Trophoblast cell (in vitro differentiated cells and primary cell): ENCODE data around the gene GPALPP1.

Experiments
- DNase-seq, 2 donors: peaks; one replicate each; pipeline ENCODE4 v3.0.0-alpha.2; 2016
- H2AFZ ChIP-seq: 2 replicates; pipeline ENCODE4 v1.6.1; 2013; ENCODE audit warnings: low read length, moderate library complexity, mild to moderate bottlenecking; ENCODE audit not compliant: insufficient read depth, poor library complexity
- H2AK5ac ChIP-seq: 2 replicates; pipeline ENCODE4 v1.6.1; 2013; ENCODE audit warnings: mild to moderate bottlenecking, low read length
- H2BK120ac ChIP-seq: 2 replicates; pipeline ENCODE4 v1.6.1; 2013; ENCODE audit warnings: low read length, mild to moderate bottlenecking, moderate library complexity; ENCODE audit not compliant: insufficient read depth, poor library complexity
- H2BK12ac ChIP-seq: 2 replicates; pipeline ENCODE4 v1.6.1; 2013; ENCODE audit warnings: mild to moderate bottlenecking, low read length, moderate library complexity
- H2BK5ac ChIP-seq: 2 replicates; pipeline ENCODE4 v1.6.1; 2013; ENCODE audit warnings: low read length, low read depth, moderate library complexity, mild to moderate bottlenecking; ENCODE audit not compliant: poor library complexity
- H3K14ac ChIP-seq: 2 replicates; pipeline ENCODE4 v1.6.1; 2013; ENCODE audit warnings: mild to moderate bottlenecking, low read length
- H3K18ac ChIP-seq: 2 replicates; pipeline ENCODE4 v1.6.1; 2013; ENCODE audit warnings: mild to moderate bottlenecking, low read length
- H3K23ac ChIP-seq: 2 replicates; pipeline ENCODE4 v1.6.1; 2013; ENCODE audit warnings: low read length
- H3K27ac ChIP-seq: 2 replicates; pipeline ENCODE4 v1.5.1; 2013; ENCODE audit warnings: low read depth, mild to moderate bottlenecking, inconsistent platforms, low read length, moderate library complexity
- H3K27me3 ChIP-seq: 2 replicates; pipeline ENCODE4 v1.6.1; 2013; ENCODE audit warnings: inconsistent platforms, mild to moderate bottlenecking, low read length, moderate library complexity; ENCODE audit not compliant: insufficient read depth
- H3K36me3 ChIP-seq, 2 experiments: 1 replicate in 1 of 2; 2 replicates in 1 of 2; pipeline ENCODE4 v1.6.1; 2013; ENCODE audit warnings: low read length in 2 of 2, mild to moderate bottlenecking in 2 of 2, moderate library complexity in 1 of 2; ENCODE audit not compliant: insufficient read depth in 2 of 2, control insufficient read depth in 1 of 2
- H3K4ac ChIP-seq: 2 replicates; pipeline ENCODE4 v1.6.1; 2013; ENCODE audit warnings: low read depth, mild to moderate bottlenecking, low read length, moderate library complexity
- H3K4me1 ChIP-seq, 2 experiments: 1 replicate in 1 of 2; 2 replicates in 1 of 2; pipeline ENCODE4 v1.6.1; 2013; ENCODE audit warnings: low read length in 2 of 2, mild to moderate bottlenecking in 2 of 2, moderate library complexity in 1 of 2; ENCODE audit not compliant: insufficient read depth in 2 of 2, control insufficient read depth in 1 of 2
- H3K4me2 ChIP-seq: 2 replicates; pipeline ENCODE4 v1.6.1; 2013; ENCODE audit warnings: inconsistent platforms, mild to moderate bottlenecking, low read length, moderate library complexity
- H3K4me3 ChIP-seq: 2 replicates; pipeline ENCODE4 v1.5.1; 2013; ENCODE audit warnings: mild to moderate bottlenecking, low read depth, low read length, inconsistent platforms
- H3K79me1 ChIP-seq: one replicate; pipeline ENCODE4 v1.6.1; 2013; ENCODE audit warnings: low read length
- H3K79me2 ChIP-seq: 2 replicates; pipeline ENCODE4 v1.6.1; 2013; ENCODE audit warnings: low read length, mild to moderate bottlenecking; ENCODE audit not compliant: control insufficient read depth, insufficient read depth, poor library complexity
- H3K9ac ChIP-seq: 2 replicates; pipeline ENCODE4 v1.6.1; 2013; ENCODE audit warnings: mild to moderate bottlenecking, low read length
- H3K9me3 ChIP-seq: 2 replicates; pipeline ENCODE4 v1.6.1; 2013; ENCODE audit warnings: low read depth, mild to moderate bottlenecking, control low read depth, inconsistent platforms, low read length; ENCODE audit not compliant: insufficient read depth
- H4K12ac ChIP-seq: 2 replicates; pipeline ENCODE4 v1.6.1; 2013; ENCODE audit warnings: low read depth, mild to moderate bottlenecking, low read length, moderate library complexity
- H4K8ac ChIP-seq: 2 replicates; pipeline ENCODE4 v1.6.1; 2013; ENCODE audit warnings: low read depth, mild to moderate bottlenecking, low read length, moderate library complexity
- H4K91ac ChIP-seq: one replicate; pipeline ENCODE4 v1.6.1; 2013; ENCODE audit warnings: low read depth, mild to moderate bottlenecking, low read length, moderate library complexity
- WGBS: extraction: QIAGEN DNeasy Blood & Tissue Kit; methylation state at CpG from one replicate; pipeline ENCODE4 v1.1.7; 2013; ENCODE audit warnings: missing lambda C conversion rate; ENCODE audit not compliant: insufficient read length, insufficient coverage; ENCODE audit errors: extremely low coverage; 5-methylcytosine and 5-hydroxymethylcytosine counted together

GPALPP1 gene

DNA sequence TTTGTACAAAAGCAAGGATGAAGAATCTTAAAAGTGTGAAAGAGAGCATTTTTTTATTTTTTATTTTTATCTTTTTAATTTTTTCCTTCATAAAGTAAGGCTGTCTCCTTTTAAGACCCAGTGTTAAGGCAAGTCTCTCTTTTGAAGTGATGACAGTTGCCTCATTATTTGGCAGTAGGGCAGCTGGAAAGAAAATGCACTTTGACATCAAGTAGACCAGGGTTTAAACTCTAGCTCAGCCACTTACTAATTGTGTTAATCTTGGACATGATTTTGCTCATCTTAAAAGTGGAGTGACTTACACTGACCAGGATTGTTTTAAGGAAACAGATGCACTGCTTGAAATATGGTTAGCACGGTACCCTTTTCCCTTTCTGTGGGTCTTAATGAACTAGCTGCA lies 18.5 kb downstream of the GPALPP1 start:
- Histone ChIP-seq H2AFZ (no peak overlapping the region), H3K36me3 (peaks cover 3 to 14% of the 10 kb centered on the region in 2 experiments), H3K79me2 (no peaks in the 10 kb centered on the region), H3K9me3 (no peaks in the 10 kb centered on the region), H3K4me3 (no peak overlapping the region), H3K79me1 (no peaks in the 10 kb centered on the region), H3K14ac (no peak overlapping the region), H4K8ac (no peak overlapping the region), H3K27ac (no peak overlapping the region), H4K91ac (no peak overlapping the region), H2BK120ac (no peak overlapping the region), H3K4me2 (no peak overlapping the region), H2AK5ac (no peak overlapping the region), H3K27me3 (no peaks in the 10 kb centered on the region), H2BK5ac (no peak overlapping the region), H3K23ac (no peak overlapping the region), H3K4me1 (no peaks in the 10 kb centered on the region), H2BK12ac (no peak overlapping the region), H3K4ac (no peak overlapping the region), H3K18ac (no peak overlapping the region), H3K9ac (no peak overlapping the region), H4K12ac (no peak overlapping the region)
- no CpG with 5 or more reads among the region's 1 CpG for WGBS
- DNase-seq: no peak

DNA sequence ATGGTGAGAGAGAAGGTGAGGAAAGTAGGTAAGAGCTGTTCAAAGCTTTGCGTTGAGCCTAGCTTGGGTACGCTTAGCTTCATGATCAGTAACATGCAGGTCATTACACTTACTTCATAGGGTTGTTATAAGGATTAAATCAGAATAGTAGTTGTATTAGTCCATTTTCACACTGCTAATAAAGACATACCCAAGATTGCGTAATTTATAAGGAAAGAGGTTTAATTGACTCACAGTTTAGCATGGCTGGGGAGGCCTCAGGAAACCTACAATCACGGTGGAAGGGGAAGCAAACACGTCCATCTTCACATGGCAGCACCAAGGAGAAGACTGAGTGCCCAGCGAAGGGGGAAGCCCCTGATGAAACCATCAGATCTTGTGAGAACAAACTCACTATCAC lies 21.9 kb downstream of the GPALPP1 start:
- no peak overlapping the region for H4K12ac ChIP-seq
- no peak overlapping the region for H4K8ac ChIP-seq
- H2AFZ ChIP-seq: no peak overlapping the region
- no peak overlapping the region for H2BK120ac ChIP-seq
- H2AK5ac ChIP-seq: no peak overlapping the region
- H3K79me2 ChIP-seq: no peaks in the 10 kb centered on the region
- WGBS: no CpG with 5 or more reads among the region's 6 CpGs
- H2BK5ac ChIP-seq: no peak overlapping the region
- H3K14ac ChIP-seq: no peak overlapping the region
- no peak overlapping the region for H3K4me2 ChIP-seq
- no peaks in the 10 kb centered on the region for H3K79me1 ChIP-seq
- peaks cover 6 to 17% of the 10 kb centered on the region in 2 experiments for H3K36me3 ChIP-seq
- H3K18ac ChIP-seq: no peak overlapping the region
- H3K4me1 ChIP-seq: no peaks in the 10 kb centered on the region
- H3K4ac ChIP-seq: no peak overlapping the region
- H3K9me3 ChIP-seq: no peaks in the 10 kb centered on the region
- H2BK12ac ChIP-seq: no peak overlapping the region
- H4K91ac ChIP-seq: no peak overlapping the region
- no peak overlapping the region for H3K23ac ChIP-seq
- DNase-seq: no peak
- no peak overlapping the region for H3K27ac ChIP-seq
- no peaks in the 10 kb centered on the region for H3K27me3 ChIP-seq
- no peak overlapping the region for H3K4me3 ChIP-seq
- no peak overlapping the region for H3K9ac ChIP-seq

- no peak overlapping the region for H3K27ac ChIP-seq
- no peak overlapping the region for H4K8ac ChIP-seq
- no peak overlapping the region for H2BK5ac ChIP-seq
- H3K14ac ChIP-seq: no peak overlapping the region
- no peaks in the 10 kb centered on the region for H3K79me2 ChIP-seq
- H3K18ac ChIP-seq: no peak overlapping the region
- DNase-seq: no peak
- no peak overlapping the region for H3K4me2 ChIP-seq
- no peak overlapping the region for H2AK5ac ChIP-seq
- H3K23ac ChIP-seq: no peak overlapping the region
- peaks cover 12 to 20% of the 10 kb centered on the region in 2 experiments for H3K36me3 ChIP-seq
- no peaks in the 10 kb centered on the region for H3K4me1 ChIP-seq
- no peak overlapping the region for H3K4me3 ChIP-seq
- no peaks in the 10 kb centered on the region for H3K27me3 ChIP-seq
- H2AFZ ChIP-seq: no peak overlapping the region
- no peak overlapping the region for H3K9ac ChIP-seq
- H4K12ac ChIP-seq: no peak overlapping the region
- no peak overlapping the region for H2BK12ac ChIP-seq
- WGBS: no CpG with 5 or more reads among the region's 2 CpGs
- no peaks in the 10 kb centered on the region for H3K79me1 ChIP-seq
- H3K4ac ChIP-seq: no peak overlapping the region
- H3K9me3 ChIP-seq: no peaks in the 10 kb centered on the region
- H2BK120ac ChIP-seq: no peak overlapping the region
- H4K91ac ChIP-seq: no peak overlapping the region
Measured at GRCh38 chr13:45015300-45015699, 26.0 kb downstream of the GPALPP1 start.

GRCh38 chr13:45016792-45017425 lies 27.6 kb downstream of the GPALPP1 start:
- Histone ChIP-seq H4K8ac (no peak overlapping the region), H3K18ac (no peak overlapping the region), H3K79me2 (no peaks in the 10 kb centered on the region), H4K12ac (no peak overlapping the region), H3K9ac (no peak overlapping the region), H3K23ac (no peak overlapping the region), H3K9me3 (no peaks in the 10 kb centered on the region), H3K4me3 (no peak overlapping the region), H3K27ac (no peak overlapping the region), H3K79me1 (no peaks in the 10 kb centered on the region), H2AFZ (no peak overlapping the region), H3K4ac (no peak overlapping the region), H3K27me3 (no peaks in the 10 kb centered on the region), H4K91ac (no peak overlapping the region), H3K4me2 (no peak overlapping the region), H3K14ac (no peak overlapping the region), H2BK5ac (no peak overlapping the region), H3K4me1 (no peaks in the 10 kb centered on the region), H2BK120ac (no peak overlapping the region), H3K36me3 (peaks cover 10% of the 10 kb centered on the region in 2 experiments), H2AK5ac (no peak overlapping the region), H2BK12ac (no peak overlapping the region)
- no peak for DNase-seq
- WGBS: no CpG with 5 or more reads among the region's 3 CpGs
